K562 (cell line): ENCODE measurements around the gene USP13. TPM values are rescaled to one million over a fixed set of nuclear protein-coding genes. Genes with fewer than 3 reads are reported as not detected.

Experiments used
- ATAC-seq: fragments of 200-7000 bp; cut with Tn5 transposase; 3 replicates; pipeline ENCODE4 v1.9.1; 2020; ENCODE audit warnings: moderate library complexity
- BruUV-seq: library from RNA; stranded (reverse); fragments of 400-500 nt; replicated peaks from 2 replicates; lab custom pipeline; 2021; lab: Mats Ljungman, UMichigan
- CTCF ChIA-PET: fragments of 300-600 bp; formaldehyde crosslinking; extraction: SDS; loops from one replicate; lab custom pipeline; 2021; ENCODE audit warnings: low intra/inter-chr PET ratio; lab: Yijun Ruan, JAX
- POLR2A ChIA-PET: fragments of 300-600, 350-650 bp; sonication (Branson Sonifier 250); formaldehyde crosslinking; extraction: SDS; loops from one replicate; lab custom pipeline; 2021; ENCODE audit warnings: antibody characterized with exemption, inconsistent platforms; lab: Yijun Ruan, JAX
- DNase-seq, 4 experiments: peaks; one replicate each; pipeline versions ENCODE4 v3.0.0 to v3.0.0-alpha.2; 2011 to 2018; ENCODE audit warnings: low spot score in 3 of 4, mixed read lengths in 3 of 4; ENCODE audit errors: extremely low read depth in 1 of 4
- FAIRE-seq: peaks from 2 replicates; lab custom pipeline; 2011; peaks lifted over from hg19 to GRCh38; lab: Jason Lieb, UNC
- H2AFZ ChIP-seq: 2 replicates; pipeline ENCODE4 v1.6.0; 2011; ENCODE audit warnings: low read depth, low read length, control low read depth, inconsistent platforms
- H3K27ac ChIP-seq: fragments of 200-600 bp; 3 replicates; pipeline ENCODE4 v1.8.0; 2011; ENCODE audit warnings: low read depth, mild to moderate bottlenecking, control low read depth, inconsistent platforms, low read length, moderate library complexity, mixed read lengths; ENCODE audit errors: extremely low read depth
- H3K27me3 ChIP-seq, 2 experiments: fragments of 300-600 bp in 1 of 2; 2 replicates in 1 of 2; 3 replicates in 1 of 2; pipeline versions ENCODE4 v1.6.0 to v1.8.0; 2011; ENCODE audit warnings: inconsistent platforms in 2 of 2, low read length in 2 of 2, mild to moderate bottlenecking in 1 of 2, mixed read lengths in 1 of 2, moderate library complexity in 1 of 2; ENCODE audit not compliant: control insufficient read depth in 2 of 2, insufficient read depth in 2 of 2
- H3K36me3 ChIP-seq: fragments of 300-600 bp; 3 replicates; pipeline ENCODE4 v1.8.0; 2011; ENCODE audit warnings: mild to moderate bottlenecking, low read length, inconsistent platforms; ENCODE audit not compliant: control insufficient read depth, insufficient read depth
- H3K4me1 ChIP-seq, 2 experiments: fragments of 200-600 bp in 1 of 2; replicated peaks in 1 of 2; 2 replicates in 1 of 2; 3 replicates in 1 of 2; pipeline versions ENCODE4 v1.5.1 to v1.8.0; 2011; ENCODE audit warnings: inconsistent platforms in 2 of 2, low read length in 2 of 2, mild to moderate bottlenecking in 1 of 2, mixed read lengths in 1 of 2, moderate library complexity in 1 of 2; ENCODE audit not compliant: control insufficient read depth in 2 of 2, insufficient read depth in 2 of 2
- H3K4me2 ChIP-seq: 2 replicates; pipeline ENCODE4 v1.6.1; 2011; ENCODE audit warnings: low read length, control low read depth, inconsistent platforms, mixed read lengths; ENCODE audit not compliant: insufficient read depth
- H3K4me3 ChIP-seq: fragments of 200-600 bp; sonication (generic), shearing (Covaris generic); 2 replicates; pipeline ENCODE4 v1.5.1; 2016; ENCODE audit warnings: control low read depth, inconsistent platforms
- H3K79me2 ChIP-seq: fragments of 200-600 bp; 3 replicates; pipeline ENCODE4 v1.8.0; 2011; ENCODE audit warnings: low read length, inconsistent platforms; ENCODE audit not compliant: control insufficient read depth, insufficient read depth
- H3K9ac ChIP-seq, 2 experiments: 2 replicates each; pipeline versions ENCODE4 v1.6.0 to v1.6.1; 2011; ENCODE audit warnings: low read depth in 2 of 2, low read length in 2 of 2, control low read depth in 1 of 2, inconsistent platforms in 1 of 2, mild to moderate bottlenecking in 1 of 2, mixed read lengths in 1 of 2; ENCODE audit not compliant: insufficient read depth in 1 of 2
- H3K9me1 ChIP-seq: one replicate; pipeline ENCODE4 v1.6.0; 2011; ENCODE audit warnings: inconsistent platforms, mild to moderate bottlenecking, low read length, moderate library complexity; ENCODE audit not compliant: control insufficient read depth, insufficient read depth
- H3K9me3 ChIP-seq: replicated peaks from 2 replicates; pipeline ENCODE4 v1.5.1; 2011; ENCODE audit warnings: low read depth, low read length, inconsistent platforms; ENCODE audit not compliant: control insufficient read depth, insufficient read depth
- H4K20me1 ChIP-seq: replicated peaks from 2 replicates; pipeline ENCODE4 v1.6.1; 2011; ENCODE audit warnings: low read length, inconsistent platforms, mixed read lengths; ENCODE audit not compliant: control insufficient read depth, insufficient read depth
- BCOR ChIP-seq: fragments of 450-650 bp; IDR thresholded peaks from 2 replicates; pipeline ENCODE4 v1.6.1; 2016
- ELF1 ChIP-seq: fragments of 200-800 bp; sonication (Bioruptor generic); IDR thresholded peaks from 2 replicates; pipeline ENCODE4 v1.6.1; 2016; ENCODE audit warnings: missing genetic modification characterization, missing compliant biosample characterization
- KAT7 ChIP-seq: sonication (generic); formaldehyde crosslinking; IDR thresholded peaks from 2 replicates; pipeline ENCODE4 v1.8.0; 2022; ENCODE audit warnings: missing genetic modification reagents, mild to moderate bottlenecking, borderline replicate concordance
- MIER1 ChIP-seq: fragments of 450-650 bp; IDR thresholded peaks from 2 replicates; pipeline ENCODE4 v1.6.1; 2016; ENCODE audit warnings: antibody characterized with exemption, mild to moderate bottlenecking, low read depth
- SREBF1 ChIP-seq: fragments of 150-350 bp; IDR thresholded peaks from 2 replicates; pipeline ENCODE4 v1.6.1; 2014; ENCODE audit warnings: antibody characterized with exemption, low read depth, low read length, borderline replicate concordance
- ZNF253 ChIP-seq: fragments of 250-450 bp; sonication (Bioruptor Pico); conservative IDR thresholded peaks from 2 replicates; pipeline ENCODE4 v1.6.1; 2021; ENCODE audit warnings: mild to moderate bottlenecking
- ZNF584 ChIP-seq: fragments of 200-800 bp; sonication (Bioruptor generic); IDR thresholded peaks from 2 replicates; pipeline ENCODE4 v1.6.1; 2016; ENCODE audit warnings: low read depth, mild to moderate bottlenecking, missing genetic modification characterization, missing compliant biosample characterization
- WGBS: fragments of 100-300 bp; shearing (Covaris generic); methylation state at CpG from one replicate; pipeline ENCODE4 v1.1.6; 2016; ENCODE audit warnings: low coverage, mixed read lengths; ENCODE audit not compliant: insufficient coverage; ENCODE audit errors: missing lambda C conversion rate; 5-methylcytosine and 5-hydroxymethylcytosine counted together
- in situ Hi-C: fragments of 300-500 bp; cut with MboI; formaldehyde crosslinking; loops from 4 replicates; pipeline ENCODE4 v1.15.0; 2018; ENCODE audit warnings: inconsistent platforms, mixed read lengths
- intact Hi-C: fragments of 100-400 bp; cut with micrococcal nuclease; formaldehyde crosslinking; loops from 2 replicates; pipeline ENCODE4 v1.14.2; 2022
- polyA plus RNA-seq, 8 experiments: library from polyadenylated mRNA; depleted of rRNA in 4 of 8; stranded (reverse) in 5 of 8; unstranded in 3 of 8; fragments of >200 nt; fragmentation: Nextera tagmentation in 2 of 8; fragmentation: Illumina TruSeq in 1 of 8; extraction: Ambion mirVana in 2 of 8; extraction: Trizol in 1 of 8; gene quantifications; 2 replicates each; pipeline versions ENCODE4 v1.2.1 to v1.2.3, GENCODE V29; 2011 to 2014; ENCODE audit warnings: inconsistent platforms in 1 of 8, missing spikeins in 1 of 8
- total RNA-seq, 7 experiments: library from RNA; depleted of rRNA in 6 of 7; stranded (reverse); fragments of >200 nt in 6 of 7; fragmentation: Illumina TruSeq in 2 of 7; extraction: Trizol in 2 of 7; gene quantifications; 2 replicates each; pipeline versions ENCODE4 v1.2.1 to v1.2.3, GENCODE V29; 2011 to 2021; ENCODE audit warnings: low replicate concordance in 1 of 7
- TF ChIP-seq, protein P1 (sequence below): fragments of 250-450 bp; sonication (Bioruptor Pico); IDR thresholded peaks from 2 replicates; pipeline ENCODE4 v1.8.0; 2021; ENCODE audit warnings: mild to moderate bottlenecking, moderate library complexity

USP13 gene
- total and polyA plus RNA-seq, 9 of the 15 experiments (the other 6 are each of a cell fraction or from before 2014, with no cell fraction given), result 0.11 to 2.3 (median 0.51) TPM

DNA sequence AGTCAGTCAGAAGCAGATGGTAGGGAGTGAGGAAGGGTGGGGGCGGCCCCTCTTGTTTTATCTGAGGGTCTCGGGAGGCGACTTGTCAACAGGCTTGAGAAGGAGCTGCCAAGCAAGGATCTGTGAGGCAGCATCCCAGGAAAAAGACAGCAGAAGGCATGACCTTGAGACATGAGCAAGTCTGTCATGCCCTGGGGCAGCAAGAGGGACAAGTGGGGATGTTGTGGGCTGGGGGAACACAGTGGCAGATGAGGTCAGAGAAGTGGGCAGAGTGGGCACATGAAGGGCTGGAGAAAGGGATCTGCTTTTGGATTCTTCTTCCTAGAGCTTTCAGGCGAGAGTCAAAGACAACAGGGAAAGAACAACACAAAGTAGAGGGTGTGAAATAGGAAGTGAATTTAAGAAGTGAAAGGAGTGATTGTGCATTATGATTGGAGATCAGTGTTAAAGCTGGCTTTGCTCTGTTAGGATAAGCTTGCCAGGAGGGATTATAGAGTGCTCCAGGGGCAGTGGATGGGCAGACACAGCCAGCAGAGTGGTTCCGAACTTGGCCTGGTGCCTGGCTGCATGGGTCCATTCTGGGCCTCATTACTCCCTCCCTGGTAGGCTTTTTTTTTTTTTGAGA lies 73.3 kb downstream of the USP13 start (continued):
- TF ChIP-seq MIER1, result no peak
- TF ChIP-seq ZNF584 (CRISPR knock-in tag), result no peak
- no peak for TF ChIP-seq KAT7 (CRISPR knock-in tag)
- no peak for TF ChIP-seq SREBF1
- no peak for TF ChIP-seq ELF1 (tag)

DNA sequence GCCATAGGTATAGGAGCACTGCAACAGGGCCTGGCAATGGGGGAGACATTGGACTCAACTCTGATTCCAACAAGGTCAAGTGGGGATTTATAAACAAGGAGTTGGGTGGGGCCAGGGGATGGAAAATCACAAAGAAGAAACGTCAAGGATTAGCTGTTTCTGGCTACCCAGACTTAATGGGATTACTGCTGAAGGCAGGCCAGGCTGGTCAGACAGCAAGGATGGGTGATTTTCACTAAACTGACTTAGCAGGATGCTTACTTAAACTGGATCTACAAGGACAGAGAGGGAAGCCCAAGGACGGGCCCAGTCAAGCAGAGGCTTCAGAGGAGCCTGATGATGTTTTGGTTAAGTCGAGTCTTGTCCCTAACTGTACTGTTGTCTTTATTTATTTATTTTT lies 76.2 kb downstream of the USP13 start:
- FAIRE-seq, result no peak
- TF ChIP-seq, protein P1, sequence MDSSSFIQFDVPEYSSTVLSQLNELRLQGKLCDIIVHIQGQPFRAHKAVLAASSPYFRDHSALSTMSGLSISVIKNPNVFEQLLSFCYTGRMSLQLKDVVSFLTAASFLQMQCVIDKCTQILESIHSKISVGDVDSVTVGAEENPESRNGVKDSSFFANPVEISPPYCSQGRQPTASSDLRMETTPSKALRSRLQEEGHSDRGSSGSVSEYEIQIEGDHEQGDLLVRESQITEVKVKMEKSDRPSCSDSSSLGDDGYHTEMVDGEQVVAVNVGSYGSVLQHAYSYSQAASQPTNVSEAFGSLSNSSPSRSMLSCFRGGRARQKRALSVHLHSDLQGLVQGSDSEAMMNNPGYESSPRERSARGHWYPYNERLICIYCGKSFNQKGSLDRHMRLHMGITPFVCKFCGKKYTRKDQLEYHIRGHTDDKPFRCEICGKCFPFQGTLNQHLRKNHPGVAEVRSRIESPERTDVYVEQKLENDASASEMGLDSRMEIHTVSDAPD (CRISPR knock-in tag), result no peak
- TF ChIP-seq BCOR (no peak), ZNF253 (no peak)
- TF ChIP-seq, all 486 proteins: peak for 0
- DNase-seq (no peak), ATAC-seq (no peak)
- Histone ChIP-seq H3K9me3 (no peaks in the 10 kb centered on the region), H3K36me3 (no peaks in the 10 kb centered on the region), H3K9me1 (no peaks in the 10 kb centered on the region), H2AFZ (no peak overlapping the region), H3K4me1 (no peaks in the 10 kb centered on the region), H4K20me1 (no peaks in the 10 kb centered on the region), H3K27me3 (peaks cover 7 to 23% of the 10 kb centered on the region in 2 experiments), H3K27ac (no peak overlapping the region), H3K4me3 (no peak overlapping the region), H3K4me2 (no peak overlapping the region), H3K9ac (no peak overlapping the region), H3K79me2 (no peaks in the 10 kb centered on the region)
- BruUV-seq, result no TSS peak
- intact Hi-C loops (no loop called here), in situ Hi-C loops (no loop called here)
- ChIA-PET POLR2A (no interaction called here), CTCF (no interaction called here)
- WGBS, result 0% methylated on average over 3 of the region's 3 CpGs
